Body of pancreas (tissue), 4 donors: ENCODE measurements around the gene CFHR2. TPM values are rescaled to one million over a fixed set of nuclear protein-coding genes. Genes with fewer than 3 reads are reported as not detected.
"Not testable (repeated sequence)": the region's sequence is repeated elsewhere in the genome, so short reads cannot be mapped to it uniquely, and the experiment has no call there.

ENCODE experiments used
- ATAC-seq: fragments of 150-250 bp; one replicate; pipeline ENCODE4 v1.9.1; 2016
- DNase-seq, 4 donors: peaks; one replicate each; pipeline ENCODE4 v3.0.0-alpha.2; 2019
- H3K27ac ChIP-seq, 4 donors: fragments of 200-600 bp; sonication (generic); 1 replicate in 3 of 4; 2 replicates in 1 of 4; pipeline versions ENCODE4 v1.5.1 to v1.6.1; 2016 to 2019; ENCODE audit warnings: mild to moderate bottlenecking in 1 of 4, mixed read lengths in 1 of 4, moderate library complexity in 1 of 4
- H3K27me3 ChIP-seq, 2 donors: fragments of 200-600 bp; sonication (generic); one replicate each; pipeline ENCODE4 v1.6.0; 2016; ENCODE audit warnings: mild to moderate bottlenecking in 1 of 2
- H3K36me3 ChIP-seq, 2 donors: fragments of 200-600 bp; sonication (generic); replicated peaks in 1 of 2; 2 replicates each; pipeline ENCODE4 v1.5.1; 2016; ENCODE audit warnings: low read depth in 2 of 2; ENCODE audit not compliant: insufficient read depth in 1 of 2
- H3K4me1 ChIP-seq: fragments of 200-600 bp; sonication (generic); one replicate; pipeline ENCODE4 v1.6.0; 2016
- H3K4me3 ChIP-seq, 2 donors: fragments of 200-600 bp; sonication (generic); 1 replicate in 1 of 2; 2 replicates in 1 of 2; pipeline ENCODE4 v1.5.1; 2016 to 2019
- H3K9me3 ChIP-seq, 3 donors: fragments of 200-600 bp; sonication (generic); 1 replicate in 2 of 3; 2 replicates in 1 of 3; pipeline ENCODE4 v1.5.1; 2016
- POLR2A ChIP-seq, 3 donors: fragments of 450-650 bp; IDR thresholded peaks; one replicate each; pipeline ENCODE4 v1.6.1; 2016; ENCODE audit warnings: antibody characterized with exemption in 3 of 3, mild to moderate bottlenecking in 2 of 3
- WGBS, 2 donors: methylation state at CpG; one replicate each; pipeline ENCODE4 v1.1.5; 2017; 5-methylcytosine and 5-hydroxymethylcytosine counted together
- intact Hi-C: fragments of 100-400 bp; cut with DNase I; formaldehyde crosslinking; loops from one replicate; pipeline ENCODE4 v1.15.1; 2023
- total RNA-seq, 2 donors: library from RNA; depleted of rRNA; stranded (reverse); fragments of >200 nt; gene quantifications; one replicate each; pipeline ENCODE4 v1.1.0, GENCODE V29; 2016
- TF ChIP-seq, protein P1 (sequence below), 7 experiments: fragments of 450-650 bp in 4 of 7; fragments of 200-600 bp in 3 of 7; sonication (generic) in 3 of 7; IDR thresholded peaks; one replicate each; pipeline ENCODE4 v1.5.1; 2016 to 2019; ENCODE audit warnings: antibody characterized with exemption in 7 of 7

Gene CFHR2
- total RNA-seq: not detected

DNA sequence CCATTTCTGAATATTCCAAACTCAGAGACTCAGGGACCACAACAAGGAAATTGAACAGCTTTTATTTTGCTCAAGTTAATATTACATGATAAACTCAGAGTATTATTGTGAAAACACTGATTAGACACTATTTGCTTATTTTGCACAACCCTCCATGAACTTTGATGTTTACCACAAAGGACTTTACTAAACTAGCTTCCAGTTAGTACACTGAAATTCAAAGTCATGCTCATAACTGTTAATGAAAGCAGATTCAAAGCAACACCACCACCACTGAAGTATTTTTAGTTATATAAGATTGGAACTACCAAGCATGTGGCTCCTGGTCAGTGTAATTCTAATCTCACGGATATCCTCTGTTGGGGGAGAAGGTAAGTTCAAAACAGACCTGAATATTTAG is at the start of gene CFHR2:
Gene CFHR2, plus strand, starts transcription at position 171 of the 400 bp plus-strand sequence. Its CDS starts 143 bp downstream, at position 314.
- H3K9me3 ChIP-seq, intact Hi-C loops, H3K4me1 ChIP-seq, DNase-seq, H3K27me3 ChIP-seq, ATAC-seq, H3K36me3 ChIP-seq, H3K27ac ChIP-seq, H3K4me3 ChIP-seq: not testable (repeated sequence)
- WGBS, 2 donors: no CpG with 5 or more reads among the region's 1 CpG

DNA sequence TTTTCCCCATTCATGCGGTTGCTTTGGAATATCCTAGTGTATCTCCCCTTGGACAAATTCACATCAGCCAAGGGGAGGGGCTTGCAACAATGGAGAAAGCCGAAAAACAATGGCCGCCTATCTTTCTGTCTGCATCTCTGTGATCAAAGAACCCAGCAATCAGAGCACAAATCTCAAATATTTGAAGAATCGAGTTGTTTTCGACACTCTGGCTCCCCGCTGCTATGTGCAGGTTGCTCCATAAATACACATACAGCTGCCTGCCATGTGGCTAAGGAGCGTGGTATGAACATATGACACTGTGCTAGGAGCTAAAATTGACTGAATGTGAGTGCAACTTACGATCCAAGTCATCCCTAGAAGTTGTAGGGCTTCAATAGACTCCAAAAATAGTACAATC is 47.2 kb upstream of the CFHR2 start:
- ATAC-seq: no peak
- intact Hi-C loops: no loop called here
- no peak for DNase-seq
- TF ChIP-seq POLR2A (IDR thresholded peaks at IDR 0.05): no peak
- TF ChIP-seq, protein P1, sequence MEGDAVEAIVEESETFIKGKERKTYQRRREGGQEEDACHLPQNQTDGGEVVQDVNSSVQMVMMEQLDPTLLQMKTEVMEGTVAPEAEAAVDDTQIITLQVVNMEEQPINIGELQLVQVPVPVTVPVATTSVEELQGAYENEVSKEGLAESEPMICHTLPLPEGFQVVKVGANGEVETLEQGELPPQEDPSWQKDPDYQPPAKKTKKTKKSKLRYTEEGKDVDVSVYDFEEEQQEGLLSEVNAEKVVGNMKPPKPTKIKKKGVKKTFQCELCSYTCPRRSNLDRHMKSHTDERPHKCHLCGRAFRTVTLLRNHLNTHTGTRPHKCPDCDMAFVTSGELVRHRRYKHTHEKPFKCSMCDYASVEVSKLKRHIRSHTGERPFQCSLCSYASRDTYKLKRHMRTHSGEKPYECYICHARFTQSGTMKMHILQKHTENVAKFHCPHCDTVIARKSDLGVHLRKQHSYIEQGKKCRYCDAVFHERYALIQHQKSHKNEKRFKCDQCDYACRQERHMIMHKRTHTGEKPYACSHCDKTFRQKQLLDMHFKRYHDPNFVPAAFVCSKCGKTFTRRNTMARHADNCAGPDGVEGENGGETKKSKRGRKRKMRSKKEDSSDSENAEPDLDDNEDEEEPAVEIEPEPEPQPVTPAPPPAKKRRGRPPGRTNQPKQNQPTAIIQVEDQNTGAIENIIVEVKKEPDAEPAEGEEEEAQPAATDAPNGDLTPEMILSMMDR (IDR thresholded peaks at IDR 0.05): no peak
- H3K9me3 ChIP-seq: no peaks in the 10 kb centered on the region
- no peak overlapping the region for H3K4me3 ChIP-seq
- WGBS, 2 donors: 26 to 32% methylated on average over 8 of the region's 8 CpGs
- no peaks in the 10 kb centered on the region for H3K27me3 ChIP-seq
- H3K36me3 ChIP-seq: no peaks in the 10 kb centered on the region
- no peaks in the 10 kb centered on the region for H3K4me1 ChIP-seq
- no peak overlapping the region for H3K27ac ChIP-seq

DNA sequence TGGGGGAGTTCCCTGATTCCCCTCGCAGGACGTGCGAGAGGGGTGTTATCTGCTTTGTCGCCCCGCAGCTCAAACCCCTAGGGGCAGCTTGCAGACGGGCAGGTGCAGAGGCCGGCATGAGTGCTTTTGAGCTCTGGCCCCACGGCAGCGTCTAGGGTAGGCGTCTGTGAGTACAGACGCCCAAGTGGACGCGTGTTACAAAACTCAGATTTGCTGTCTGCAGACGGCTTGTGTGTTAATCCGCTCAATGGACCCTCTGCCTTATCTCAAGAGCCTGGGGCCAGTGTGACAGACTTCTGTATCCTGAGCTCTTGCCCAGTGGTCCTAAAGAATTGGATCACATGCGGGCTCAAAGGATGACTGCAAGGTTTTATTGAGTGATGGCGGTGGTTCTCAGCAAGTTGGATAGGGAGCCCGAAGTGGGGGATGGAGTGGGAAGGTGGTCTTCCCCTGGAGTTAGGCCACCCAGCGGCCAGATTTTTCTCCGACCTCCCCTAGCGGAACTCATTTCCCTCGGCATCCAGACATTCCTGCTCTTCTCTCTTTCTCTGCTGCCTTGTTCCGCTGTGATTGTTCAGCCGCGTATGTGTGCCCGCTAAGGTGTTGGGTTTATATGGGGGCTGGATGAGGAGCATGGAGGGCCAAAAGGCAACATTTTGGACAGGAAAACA is 46.2 kb upstream of the CFHR2 start:
- Histone ChIP-seq H3K4me1 (no peaks in the 10 kb centered on the region), H3K4me3 (no peak overlapping the region), H3K27ac (no peak overlapping the region), H3K9me3 (no peaks in the 10 kb centered on the region), H3K36me3 (no peaks in the 10 kb centered on the region), H3K27me3 (no peaks in the 10 kb centered on the region)
- intact Hi-C loops: no loop called here
- no peak for ATAC-seq
- WGBS, 2 donors: 10 to 27% methylated on average over 26 of the region's 26 CpGs
- DNase-seq: no peak
- TF ChIP-seq, protein P1 (IDR thresholded peaks at IDR 0.05): no peak
- TF ChIP-seq POLR2A (IDR thresholded peaks at IDR 0.05): no peak

DNA sequence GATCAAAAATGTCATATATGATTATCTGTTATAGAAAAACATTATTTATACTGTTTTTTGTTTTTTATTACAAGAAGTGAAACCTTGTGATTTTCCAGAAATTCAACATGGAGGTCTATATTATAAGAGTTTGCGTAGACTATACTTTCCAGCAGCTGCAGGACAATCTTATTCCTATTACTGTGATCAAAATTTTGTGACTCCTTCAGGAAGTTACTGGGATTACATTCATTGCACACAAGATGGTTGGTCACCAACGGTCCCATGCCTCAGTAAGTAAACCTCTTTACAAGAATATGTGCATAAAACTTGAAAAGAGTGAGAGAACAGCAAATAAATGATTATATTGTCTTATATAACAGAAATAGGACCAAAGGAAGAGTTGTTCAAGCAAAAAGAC is 41.2 kb upstream of the CFHR2 start:
- no peaks in the 10 kb centered on the region for H3K4me1 ChIP-seq
- intact Hi-C loops: no loop called here
- DNase-seq (no peak), ATAC-seq (no peak)
- no peak overlapping the region for H3K4me3 ChIP-seq
- TF ChIP-seq POLR2A (IDR thresholded peaks at IDR 0.05): no peak
- TF ChIP-seq, protein P1 (IDR thresholded peaks at IDR 0.05): no peak
- WGBS, 2 donors: 75 to 78% methylated on average over 2 of the region's 2 CpGs
- H3K36me3 ChIP-seq: no peaks in the 10 kb centered on the region
- no peak overlapping the region for H3K27ac ChIP-seq
- H3K9me3 ChIP-seq: no peaks in the 10 kb centered on the region
- H3K27me3 ChIP-seq: no peaks in the 10 kb centered on the region

DNA sequence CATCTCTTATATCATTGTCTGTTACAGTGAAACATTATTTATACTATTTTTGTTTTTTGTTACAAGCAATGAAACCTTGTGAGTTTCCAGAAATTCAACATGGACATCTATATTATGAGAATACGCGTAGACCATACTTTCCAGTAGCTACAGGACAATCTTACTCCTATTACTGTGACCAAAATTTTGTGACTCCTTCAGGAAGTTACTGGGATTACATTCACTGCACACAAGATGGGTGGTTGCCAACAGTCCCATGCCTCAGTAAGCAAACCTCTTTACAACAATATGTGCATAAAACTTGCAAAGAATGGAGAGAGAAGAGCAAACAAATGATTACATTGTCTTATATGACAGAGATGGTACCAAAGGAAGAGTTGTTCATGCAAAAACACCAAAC is 33.3 kb upstream of the CFHR2 start:
- Histone ChIP-seq H3K4me1 (no peaks in the 10 kb centered on the region), H3K36me3 (no peaks in the 10 kb centered on the region), H3K4me3 (no peak overlapping the region), H3K9me3 (no peaks in the 10 kb centered on the region), H3K27ac (no peak overlapping the region), H3K27me3 (no peaks in the 10 kb centered on the region)
- WGBS, 2 donors: 97% methylated on average over 2 of the region's 2 CpGs
- ATAC-seq: no peak
- no peak for DNase-seq
- intact Hi-C loops: no loop called here
- TF ChIP-seq, protein P1 (IDR thresholded peaks at IDR 0.05): no peak
- TF ChIP-seq POLR2A (IDR thresholded peaks at IDR 0.05): no peak

DNA sequence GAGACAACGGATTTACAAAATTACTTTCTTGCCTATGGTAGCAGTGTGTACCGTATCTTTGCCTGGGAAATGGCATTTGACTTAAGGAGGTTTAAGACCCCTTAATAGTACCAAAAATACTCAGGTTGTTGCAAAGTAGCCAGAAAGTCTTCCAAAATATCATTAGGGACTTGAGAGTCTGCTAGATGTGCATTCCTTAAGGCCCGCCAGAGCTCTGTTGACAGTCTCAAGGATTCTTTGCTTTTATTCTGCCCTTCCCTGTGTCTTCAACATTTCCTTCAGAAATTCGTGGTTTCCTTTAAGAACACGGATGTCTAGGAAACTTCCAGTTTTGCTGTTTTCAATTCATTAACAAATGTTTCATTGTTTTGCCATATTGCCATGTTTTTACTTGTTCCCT is 31.3 kb upstream of the CFHR2 start:
- ATAC-seq, H3K36me3 ChIP-seq, H3K4me1 ChIP-seq, H3K27ac ChIP-seq, intact Hi-C loops, H3K9me3 ChIP-seq, H3K4me3 ChIP-seq, H3K27me3 ChIP-seq, DNase-seq: not testable (repeated sequence)
- 42 to 66% methylated on average over 5 of the region's 5 CpGs for WGBS, 2 donors

DNA sequence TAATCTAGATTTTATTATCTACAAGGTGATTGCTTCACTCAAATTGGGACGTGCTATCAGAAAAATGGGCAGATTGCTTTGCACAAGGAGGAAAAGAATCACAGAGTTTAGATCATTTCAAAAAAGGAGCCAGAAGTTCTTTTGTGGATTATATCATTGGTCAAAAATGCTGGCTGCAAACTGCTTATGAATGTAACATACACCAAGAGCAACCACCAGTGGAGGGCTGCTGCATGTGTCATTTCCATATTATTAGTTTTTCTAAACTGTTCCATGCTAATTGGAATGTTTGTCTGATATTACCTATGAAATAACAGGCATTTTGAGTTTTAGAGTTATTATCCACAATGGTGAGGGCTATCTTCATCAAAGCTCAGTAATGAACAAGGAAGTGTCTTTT is 16.7 kb upstream of the CFHR2 start:
- H3K36me3 ChIP-seq, ATAC-seq, DNase-seq, H3K27me3 ChIP-seq, intact Hi-C loops, H3K27ac ChIP-seq, H3K4me3 ChIP-seq, H3K9me3 ChIP-seq, H3K4me1 ChIP-seq: not testable (repeated sequence)
- WGBS, 2 donors: 41 to 52% methylated on average over 1 of the region's 1 CpG

DNA sequence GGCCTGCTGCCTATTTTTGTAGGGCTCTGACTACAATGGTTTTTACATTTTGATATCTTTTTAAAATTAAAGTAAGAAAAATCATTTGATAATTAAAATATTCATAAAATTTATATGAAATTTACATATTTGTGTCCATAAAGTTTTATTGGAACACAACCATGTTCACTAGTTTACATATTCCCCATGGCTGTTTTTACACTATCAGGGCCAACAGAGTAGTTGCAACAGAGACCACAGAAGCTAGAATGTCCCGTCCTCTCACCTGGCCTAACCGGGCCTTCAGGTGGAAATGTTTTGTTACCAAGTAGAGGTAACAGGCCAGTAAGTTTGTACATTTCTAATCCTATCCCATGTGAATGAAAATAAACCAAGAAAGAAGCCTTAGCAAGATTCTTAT is 10.7 kb upstream of the CFHR2 start:
- H3K4me1 ChIP-seq, DNase-seq, H3K36me3 ChIP-seq, H3K9me3 ChIP-seq, H3K27me3 ChIP-seq, ATAC-seq, intact Hi-C loops, H3K4me3 ChIP-seq, H3K27ac ChIP-seq: not testable (repeated sequence)
- WGBS, 2 donors: 67% methylated on average over 2 of the region's 2 CpGs
